Activated naive CD8-positive, alpha-beta T cell (primary cell): ENCODE data around the gene MORF4L1.
"Not testable (repeated sequence)": the region's sequence is repeated elsewhere in the genome, so short reads cannot be mapped to it uniquely, and the experiment has no call there.

Experiments
- H3K27ac Mint-ChIP-seq: one replicate; pipeline ENCODE4 v1.8.0; 2021; ENCODE audit warnings: mixed read lengths
- H3K27me3 Mint-ChIP-seq: one replicate; pipeline ENCODE4 v1.8.0; 2021; ENCODE audit warnings: mixed read lengths
- H3K36me3 Mint-ChIP-seq: one replicate; pipeline ENCODE4 v1.8.0; 2021; ENCODE audit warnings: mixed read lengths
- H3K4me1 Mint-ChIP-seq: one replicate; pipeline ENCODE4 v1.8.0; 2021; ENCODE audit warnings: low read depth, mixed read lengths
- H3K4me3 Mint-ChIP-seq: one replicate; pipeline ENCODE4 v1.8.0; 2021; ENCODE audit warnings: mild to moderate bottlenecking, mixed read lengths
- H3K9me3 Mint-ChIP-seq: one replicate; pipeline ENCODE4 v1.8.0; 2021; ENCODE audit warnings: low read depth, mixed read lengths

The MORF4L1 gene, protein sequence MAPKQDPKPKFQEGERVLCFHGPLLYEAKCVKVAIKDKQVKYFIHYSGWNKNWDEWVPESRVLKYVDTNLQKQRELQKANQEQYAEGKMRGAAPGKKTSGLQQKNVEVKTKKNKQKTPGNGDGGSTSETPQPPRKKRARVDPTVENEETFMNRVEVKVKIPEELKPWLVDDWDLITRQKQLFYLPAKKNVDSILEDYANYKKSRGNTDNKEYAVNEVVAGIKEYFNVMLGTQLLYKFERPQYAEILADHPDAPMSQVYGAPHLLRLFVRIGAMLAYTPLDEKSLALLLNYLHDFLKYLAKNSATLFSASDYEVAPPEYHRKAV

DNA sequence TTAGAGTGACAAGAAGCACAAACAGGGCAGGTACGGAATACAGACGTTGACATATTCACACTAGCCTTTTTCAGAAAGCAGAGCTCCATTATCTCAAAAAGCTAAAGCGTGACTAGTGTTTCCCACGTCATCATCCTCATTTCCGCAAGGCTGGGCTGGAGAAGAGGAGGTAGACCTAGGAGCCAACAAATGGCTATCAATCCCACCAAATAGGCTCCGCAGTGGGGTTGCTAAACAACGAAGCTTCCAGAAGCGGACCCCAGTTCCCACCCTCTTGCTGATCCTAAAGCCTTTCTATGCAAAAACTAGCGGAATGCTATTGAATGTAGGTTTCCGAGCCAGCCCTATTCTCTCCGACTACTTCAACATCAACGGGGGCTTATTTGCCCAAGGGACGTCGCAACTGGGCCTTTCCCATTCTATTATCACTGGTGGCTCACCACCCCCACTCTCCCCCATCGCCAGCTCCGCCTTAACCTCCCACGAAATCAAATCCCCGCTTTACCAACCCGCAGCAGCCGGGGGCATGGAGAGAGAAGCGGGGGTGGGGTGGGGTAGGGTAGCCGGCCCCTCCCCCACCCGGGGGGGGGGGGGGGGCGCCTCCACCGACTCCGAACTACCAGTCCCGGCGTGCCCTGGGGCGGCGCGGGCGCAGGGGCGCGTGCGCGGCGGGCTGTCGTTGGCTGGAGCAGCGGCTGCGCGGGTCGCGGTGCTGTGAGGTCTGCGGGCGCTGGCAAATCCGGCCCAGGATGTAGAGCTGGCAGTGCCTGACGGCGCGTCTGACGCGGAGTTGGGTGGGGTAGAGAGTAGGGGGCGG is at the start of gene MORF4L1:
Gene MORF4L1 (plus strand): TSS at position 736 of the 817 bp plus-strand sequence. CDS start 128 bp downstream, outside the sequence.
- no peaks in the 10 kb centered on the region for H3K27me3 Mint-ChIP-seq
- no peaks in the 10 kb centered on the region for H3K9me3 Mint-ChIP-seq
- peaks cover 29% of the 10 kb centered on the region for H3K4me1 Mint-ChIP-seq
- H3K27ac Mint-ChIP-seq = peak within 1 kb of the TSS; percentile 100
- no peaks in the 10 kb centered on the region for H3K36me3 Mint-ChIP-seq
- H3K4me3 Mint-ChIP-seq = peak within 1 kb of the TSS; percentile 99

GRCh38 chr15:78828920-78829319 is 43.8 kb upstream of the MORF4L1 start:
- H3K27ac Mint-ChIP-seq = no peak overlapping the region
- no peaks in the 10 kb centered on the region for H3K4me1 Mint-ChIP-seq
- H3K36me3 Mint-ChIP-seq = no peaks in the 10 kb centered on the region
- H3K4me3 Mint-ChIP-seq = no peak overlapping the region
- H3K27me3 Mint-ChIP-seq = no peaks in the 10 kb centered on the region
- H3K9me3 Mint-ChIP-seq = no peaks in the 10 kb centered on the region

- H3K27ac Mint-ChIP-seq = no peak overlapping the region
- peak overlapping the region; percentile 77 for H3K4me3 Mint-ChIP-seq
- H3K4me1 Mint-ChIP-seq = no peaks in the 10 kb centered on the region
- H3K27me3 Mint-ChIP-seq = no peaks in the 10 kb centered on the region
- no peaks in the 10 kb centered on the region for H3K36me3 Mint-ChIP-seq
- no peaks in the 10 kb centered on the region for H3K9me3 Mint-ChIP-seq
Measured at GRCh38 chr15:78830514-78831228, 42.0 kb upstream of the MORF4L1 start.

DNA sequence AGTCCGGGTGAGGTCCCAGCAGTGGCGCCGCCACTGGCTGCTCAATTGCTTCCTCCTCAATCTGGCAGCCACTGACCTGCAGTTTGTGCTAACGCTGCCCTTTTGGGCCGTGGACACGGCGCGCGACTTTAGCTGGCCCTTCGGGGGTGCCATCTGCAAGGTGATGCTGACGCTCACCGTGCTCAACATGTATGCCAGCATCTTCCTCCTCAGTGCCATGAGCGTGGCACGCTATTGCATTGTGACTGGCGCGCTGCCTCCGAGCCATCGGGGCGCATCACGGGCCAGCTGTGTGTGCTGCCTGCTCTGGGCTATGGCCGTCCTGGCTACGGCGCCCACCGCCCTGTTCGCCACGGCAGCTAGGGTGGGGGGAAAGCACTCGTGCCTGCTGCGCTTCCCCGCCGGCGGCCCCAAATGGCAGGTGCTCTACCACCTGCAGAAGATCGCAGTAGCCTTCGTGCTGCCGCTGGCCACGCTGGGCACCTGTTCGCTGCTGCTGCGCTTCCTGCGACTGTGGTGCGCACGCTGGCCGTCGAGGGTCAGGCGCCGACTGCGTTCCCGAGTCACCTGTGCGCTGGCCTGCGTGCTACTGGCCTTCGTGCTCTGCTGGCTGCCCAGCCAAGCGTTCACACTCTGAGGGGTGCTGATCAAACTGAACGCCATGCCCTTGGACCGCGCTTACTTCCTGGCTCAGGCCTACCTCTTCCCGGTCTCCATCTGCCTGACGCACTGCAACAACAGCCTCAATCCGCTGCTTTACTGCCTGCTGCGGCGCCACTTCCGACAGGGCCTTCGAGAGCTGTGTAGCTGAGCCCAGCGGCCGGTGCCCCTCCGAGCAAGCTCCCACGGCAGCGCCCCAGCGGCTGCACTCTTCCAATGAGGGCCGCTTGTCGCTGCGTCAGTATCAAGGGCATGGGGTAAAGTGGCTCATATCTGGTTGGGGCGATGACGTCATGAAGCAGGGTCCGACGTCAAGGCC is 41.2 kb upstream of the MORF4L1 start:
- H3K4me1 Mint-ChIP-seq = no peaks in the 10 kb centered on the region
- peaks cover 2% of the 10 kb centered on the region for H3K27me3 Mint-ChIP-seq
- H3K9me3 Mint-ChIP-seq = no peaks in the 10 kb centered on the region
- H3K36me3 Mint-ChIP-seq = no peaks in the 10 kb centered on the region
- H3K27ac Mint-ChIP-seq = no peak overlapping the region
- H3K4me3 Mint-ChIP-seq = peak overlapping the region; percentile 53

DNA sequence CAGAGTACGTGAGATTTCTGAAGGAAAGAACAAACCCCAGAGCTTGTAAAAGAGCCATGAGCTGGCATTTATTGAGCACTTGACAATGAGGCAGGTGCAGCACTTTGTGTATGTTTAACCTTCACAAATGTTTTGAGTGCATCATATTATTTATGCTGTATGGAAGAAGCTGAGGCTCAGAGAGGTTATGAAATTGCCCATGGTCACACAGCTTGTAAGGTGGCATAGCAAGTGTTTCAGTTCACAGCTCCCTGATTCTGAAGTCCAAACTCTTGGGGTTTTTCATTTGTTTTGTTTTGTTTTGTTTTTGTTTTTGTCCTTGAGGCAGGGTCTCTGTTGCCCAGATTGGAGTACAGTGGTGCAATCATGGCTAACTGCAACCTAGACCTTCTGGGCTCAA is 36.4 kb upstream of the MORF4L1 start:
- H3K36me3 Mint-ChIP-seq = no peaks in the 10 kb centered on the region
- H3K4me1 Mint-ChIP-seq = no peaks in the 10 kb centered on the region
- H3K9me3 Mint-ChIP-seq = no peaks in the 10 kb centered on the region
- no peak overlapping the region for H3K27ac Mint-ChIP-seq
- no peak overlapping the region for H3K4me3 Mint-ChIP-seq
- H3K27me3 Mint-ChIP-seq = peaks cover 2% of the 10 kb centered on the region

GRCh38 chr15:78837131-78837530 is 35.6 kb upstream of the MORF4L1 start:
- no peaks in the 10 kb centered on the region for H3K9me3 Mint-ChIP-seq
- H3K27ac Mint-ChIP-seq = no peak overlapping the region
- peaks cover 2% of the 10 kb centered on the region for H3K27me3 Mint-ChIP-seq
- H3K36me3 Mint-ChIP-seq = no peaks in the 10 kb centered on the region
- H3K4me3 Mint-ChIP-seq = no peak overlapping the region
- H3K4me1 Mint-ChIP-seq = no peaks in the 10 kb centered on the region

- H3K27ac Mint-ChIP-seq = no peak overlapping the region
- no peaks in the 10 kb centered on the region for H3K4me1 Mint-ChIP-seq
- H3K27me3 Mint-ChIP-seq = peaks cover 2% of the 10 kb centered on the region
- H3K4me3 Mint-ChIP-seq = no peak overlapping the region
- no peaks in the 10 kb centered on the region for H3K9me3 Mint-ChIP-seq
- H3K36me3 Mint-ChIP-seq = no peaks in the 10 kb centered on the region
Measured at GRCh38 chr15:78837543-78837942, 35.1 kb upstream of the MORF4L1 start.

GRCh38 chr15:78838489-78838888 is 34.2 kb upstream of the MORF4L1 start:
- Mint-ChIP-seq H3K4me1 (no peaks in the 10 kb centered on the region), H3K27ac (no peak overlapping the region), H3K36me3 (no peaks in the 10 kb centered on the region), H3K9me3 (no peaks in the 10 kb centered on the region), H3K4me3 (no peak overlapping the region), H3K27me3 (peaks cover 2% of the 10 kb centered on the region)

- not testable (repeated sequence) for H3K4me3 Mint-ChIP-seq, H3K27ac Mint-ChIP-seq, H3K9me3 Mint-ChIP-seq, H3K36me3 Mint-ChIP-seq, H3K4me1 Mint-ChIP-seq, H3K27me3 Mint-ChIP-seq
Measured at GRCh38 chr15:78839151-78839550, 33.5 kb upstream of the MORF4L1 start.

DNA sequence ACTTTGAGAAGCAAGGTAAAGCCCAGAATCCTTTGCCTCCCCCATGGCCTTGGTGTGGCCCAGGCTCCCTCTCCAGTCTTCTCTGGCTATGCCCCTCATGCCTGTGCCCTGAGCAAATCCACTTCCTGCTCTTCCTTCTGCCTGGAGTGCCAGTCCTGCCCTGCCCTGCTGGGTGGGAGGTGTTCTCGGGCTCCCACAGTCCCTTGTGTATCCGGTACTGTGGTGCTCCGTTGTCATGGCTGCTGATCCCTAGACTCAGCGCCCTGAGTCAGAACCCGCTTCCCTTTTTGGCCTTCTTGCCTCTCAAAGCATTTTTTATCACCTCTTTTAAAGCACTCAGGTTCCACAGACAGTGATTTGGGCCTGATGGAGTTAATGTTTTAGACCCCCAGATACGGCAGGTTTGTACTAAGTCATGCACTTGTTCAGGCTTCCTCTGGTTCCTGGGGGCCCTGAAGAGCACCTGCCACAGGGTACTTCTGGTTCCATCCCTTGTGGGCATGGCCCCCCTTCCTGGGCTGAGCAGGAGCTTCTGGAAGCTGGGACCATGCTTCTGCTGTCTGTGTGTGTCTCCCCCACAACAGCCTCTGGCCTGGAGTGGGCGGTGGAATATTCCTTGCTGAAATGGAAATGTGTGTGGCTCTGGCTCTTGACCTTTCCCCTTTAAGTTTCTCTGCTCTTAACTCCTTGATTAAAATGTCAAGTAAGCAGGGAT is 31.9 kb upstream of the MORF4L1 start:
- no peaks in the 10 kb centered on the region for H3K36me3 Mint-ChIP-seq

GRCh38 chr15:78841376-78841706 is 31.3 kb upstream of the MORF4L1 start:
- Mint-ChIP-seq H3K4me3 (no peak overlapping the region), H3K9me3 (no peaks in the 10 kb centered on the region), H3K4me1 (no peaks in the 10 kb centered on the region), H3K27me3 (no peaks in the 10 kb centered on the region), H3K36me3 (no peaks in the 10 kb centered on the region), H3K27ac (no peak overlapping the region)

More for the DNA sequence above, 31.9 kb upstream of the MORF4L1 start:
- Mint-ChIP-seq H3K9me3 (no peaks in the 10 kb centered on the region), H3K4me1 (no peaks in the 10 kb centered on the region), H3K27me3 (peaks cover 2% of the 10 kb centered on the region), H3K27ac (no peak overlapping the region), H3K4me3 (no peak overlapping the region)

GRCh38 chr15:78841891-78842290 is 30.8 kb upstream of the MORF4L1 start:
- H3K36me3 Mint-ChIP-seq = no peaks in the 10 kb centered on the region
- no peak overlapping the region for H3K4me3 Mint-ChIP-seq
- H3K4me1 Mint-ChIP-seq = no peaks in the 10 kb centered on the region
- no peaks in the 10 kb centered on the region for H3K27me3 Mint-ChIP-seq
- H3K9me3 Mint-ChIP-seq = no peaks in the 10 kb centered on the region
- H3K27ac Mint-ChIP-seq = no peak overlapping the region

DNA sequence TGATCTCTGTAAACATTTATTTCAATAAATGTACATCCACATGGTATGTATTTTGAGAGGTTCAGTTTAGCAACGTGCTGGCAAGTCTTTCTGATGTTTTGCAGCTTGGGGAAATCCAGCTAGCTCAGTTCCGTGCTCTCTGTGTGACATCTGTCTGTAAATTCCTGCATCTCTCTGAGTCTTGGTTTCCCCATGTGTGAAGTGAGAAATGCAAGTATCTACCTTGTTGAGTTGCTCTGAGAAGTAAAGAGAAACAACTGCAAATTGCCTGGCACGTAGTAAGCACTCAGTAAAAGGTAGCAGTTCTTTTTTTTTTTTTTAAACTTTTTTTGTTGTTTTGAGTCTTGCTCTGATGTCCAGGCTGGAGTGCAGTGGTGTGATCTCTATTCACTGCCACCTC is 30.2 kb upstream of the MORF4L1 start:
- Mint-ChIP-seq H3K9me3 (no peaks in the 10 kb centered on the region), H3K4me3 (no peak overlapping the region), H3K27ac (no peak overlapping the region)

GRCh38 chr15:78846906-78847305 is 25.8 kb upstream of the MORF4L1 start:
- H3K27ac Mint-ChIP-seq, H3K27me3 Mint-ChIP-seq, H3K4me1 Mint-ChIP-seq, H3K9me3 Mint-ChIP-seq, H3K4me3 Mint-ChIP-seq, H3K36me3 Mint-ChIP-seq: not testable (repeated sequence)

More for the DNA sequence above, 30.2 kb upstream of the MORF4L1 start:
- Mint-ChIP-seq H3K27me3 (no peaks in the 10 kb centered on the region), H3K36me3 (no peaks in the 10 kb centered on the region), H3K4me1 (no peaks in the 10 kb centered on the region)
